NCI-H510A (cell line): Measurements from ENCODE around the gene CRYBG3.

Experiments used
- DNase-seq: peaks from one replicate; lab custom pipeline; 2025; lab: John Stamatoyannopoulos, UW

CRYBG3 gene

DNA sequence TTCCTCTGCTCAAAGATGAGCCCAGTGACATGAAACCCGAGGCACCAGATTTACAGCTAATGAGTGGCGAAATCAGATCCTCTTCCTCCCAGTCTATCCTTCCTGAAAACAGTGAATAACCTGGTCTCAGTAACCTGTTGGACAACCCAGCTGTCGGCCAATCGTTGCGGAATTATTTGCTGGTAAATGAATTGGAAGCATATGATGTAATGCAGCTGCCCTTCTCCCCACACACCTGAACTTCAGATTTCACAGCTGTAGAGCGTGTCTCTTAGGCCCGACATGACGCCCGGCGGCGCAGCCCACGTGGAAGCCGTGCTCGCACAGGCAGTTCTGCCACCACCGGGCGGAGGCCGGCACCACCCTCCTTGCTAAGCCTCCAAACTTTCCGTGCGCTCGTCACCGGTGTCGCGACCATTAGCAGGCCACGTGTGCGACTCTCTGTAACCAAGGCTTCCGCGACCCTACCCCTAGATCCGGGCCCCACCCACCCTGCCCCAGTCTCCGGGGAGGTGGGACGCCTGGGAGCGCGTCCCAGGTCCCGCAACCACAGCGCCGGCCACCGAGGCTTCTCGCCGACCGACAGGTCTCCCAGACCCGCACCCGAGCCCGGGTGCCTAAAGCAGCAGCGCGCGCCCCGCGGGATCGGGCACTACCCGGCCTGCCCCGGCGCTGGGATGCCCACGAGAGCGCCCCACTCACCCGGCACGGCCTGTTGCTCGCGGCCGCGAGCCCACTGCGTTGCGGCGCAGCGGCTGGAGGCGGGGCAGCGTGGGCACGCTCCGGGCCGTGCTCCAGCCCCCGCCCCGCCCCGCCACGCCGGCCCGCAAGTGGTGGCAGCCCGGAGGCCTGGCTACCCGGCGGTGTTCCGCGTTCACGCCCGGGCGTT is 150.1 kb downstream of the CRYBG3 start, which contains the start of gene RIOX2:
Gene RIOX2 (minus strand): TSS at position 753 of the 889 bp plus-strand sequence. CDS start 4,838 bp downstream, outside the sequence.
- DNase-seq = peak; percentile 30

DNA sequence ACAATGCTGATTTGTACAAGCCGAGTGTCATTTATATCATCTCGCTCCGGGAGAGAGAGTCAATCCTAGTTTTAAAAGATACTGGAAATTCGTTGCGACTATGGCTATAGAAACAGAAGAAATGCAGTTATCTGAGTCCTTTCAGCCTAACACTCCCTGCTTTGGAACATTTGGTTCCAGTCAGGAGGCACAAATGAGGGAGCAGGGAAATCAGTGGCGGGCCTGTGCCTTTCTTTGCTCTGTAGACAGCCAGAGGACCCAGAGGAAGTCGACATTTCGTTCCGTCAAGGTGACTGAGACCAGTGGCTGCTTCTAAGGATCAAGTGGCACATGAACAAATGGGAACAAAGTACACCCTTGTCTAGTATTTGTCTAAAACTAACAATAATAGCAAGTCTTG is 151.2 kb downstream of the CRYBG3 start:
- no peak for DNase-seq

DNA sequence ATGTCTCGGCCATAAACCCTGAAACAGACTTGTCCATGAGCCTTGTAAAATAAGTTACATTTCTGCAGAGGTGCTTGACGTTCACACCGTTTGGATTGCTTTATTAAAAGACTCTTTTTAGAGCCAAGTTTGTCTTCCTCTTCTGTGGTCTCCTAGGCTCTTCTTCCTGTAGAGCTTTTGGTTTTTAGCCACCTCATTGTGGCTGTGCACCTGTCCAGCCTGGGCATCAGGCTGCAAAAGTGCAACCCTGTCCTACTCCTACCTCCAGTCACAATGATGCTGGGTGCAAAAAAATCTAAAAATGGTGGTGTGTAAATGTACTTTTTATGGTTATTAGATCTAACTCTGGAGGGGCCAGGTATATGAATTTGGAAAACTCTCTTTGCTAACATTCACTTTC is 153.2 kb downstream of the CRYBG3 start:
- DNase-seq = no peak

DNA sequence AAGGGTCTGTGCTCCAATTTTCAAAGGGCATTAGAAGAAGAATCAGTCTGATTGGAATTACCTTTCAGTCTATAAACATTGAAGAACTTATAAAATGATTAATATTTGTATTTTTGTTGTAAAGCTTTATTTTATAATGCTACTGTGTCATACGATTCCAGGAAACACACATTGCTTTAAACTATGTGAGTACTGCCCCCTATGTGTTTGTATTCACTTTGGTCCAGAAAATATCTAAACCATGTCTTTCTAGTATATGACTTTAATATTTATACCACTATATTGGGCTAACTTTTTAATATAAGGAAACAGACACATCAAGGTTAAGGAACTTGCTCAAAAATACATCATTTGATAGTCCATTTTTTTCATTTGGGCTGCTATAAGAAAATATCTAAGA is 153.7 kb downstream of the CRYBG3 start:
- no peak for DNase-seq

DNA sequence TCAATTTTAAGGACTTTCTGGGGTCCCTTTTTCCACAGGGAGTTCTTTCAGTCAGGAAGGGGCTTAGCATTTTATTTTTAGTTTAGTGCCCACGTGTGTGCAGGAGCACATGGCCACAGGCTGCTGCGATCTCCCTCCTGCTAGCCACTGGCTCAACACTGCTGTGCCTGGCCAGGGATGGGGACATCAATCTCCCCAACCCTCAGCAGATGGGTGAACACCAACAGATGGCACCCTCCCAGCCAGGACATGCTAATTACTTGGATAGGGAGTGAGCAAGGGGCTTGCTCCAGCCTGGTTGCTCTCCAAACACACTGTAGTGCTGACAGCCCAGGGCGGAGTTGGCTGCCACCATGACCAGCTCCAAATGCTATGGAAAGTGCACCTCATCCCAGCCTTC is 157.8 kb downstream of the CRYBG3 start:
- DNase-seq = no peak

DNA sequence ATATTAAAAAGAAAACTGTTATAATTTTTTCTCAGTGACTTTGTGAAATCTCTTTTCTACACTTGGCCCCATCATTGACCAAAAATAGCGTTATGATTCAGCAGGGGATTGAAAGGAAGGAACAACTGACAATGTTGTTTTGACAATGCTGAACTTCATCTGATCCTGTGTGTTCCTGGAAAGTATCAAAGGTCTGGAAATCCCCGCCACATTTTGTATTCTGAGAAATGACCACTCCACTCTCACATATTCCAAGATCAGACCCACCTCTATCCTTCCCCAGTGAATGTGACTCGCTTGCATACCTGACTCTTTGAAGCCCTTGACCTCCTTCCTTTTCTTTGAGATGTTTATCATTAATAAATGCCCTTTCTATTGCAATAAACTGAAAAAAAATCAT is 160.1 kb downstream of the CRYBG3 start:
- no peak for DNase-seq

DNA sequence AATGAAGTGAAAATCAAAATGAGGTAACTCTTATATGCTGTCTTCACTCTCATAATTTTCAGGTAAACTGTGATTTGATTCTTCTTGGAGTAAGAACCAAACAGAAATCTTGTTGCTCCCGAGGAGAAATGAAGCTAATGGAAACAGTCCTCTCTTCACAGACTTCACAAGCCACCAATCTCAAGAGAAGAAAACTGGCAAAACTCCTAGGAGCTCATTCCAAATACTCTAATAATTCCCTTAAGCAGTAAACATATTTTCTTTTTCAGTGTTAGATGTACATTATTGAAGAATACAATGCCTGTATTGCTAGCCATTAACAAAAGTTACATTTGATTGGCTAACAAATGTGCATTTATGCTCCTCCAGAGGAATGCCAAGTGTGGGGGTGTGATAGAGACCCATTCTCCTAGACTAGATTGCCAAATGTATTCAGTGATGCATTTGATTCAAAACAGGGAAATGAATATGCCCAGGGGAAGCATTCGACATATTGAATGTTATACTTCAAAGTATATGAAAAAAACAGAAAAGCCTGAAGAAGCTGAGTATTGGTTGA is 162.2 kb downstream of the CRYBG3 start:
- DNase-seq = no peak

DNA sequence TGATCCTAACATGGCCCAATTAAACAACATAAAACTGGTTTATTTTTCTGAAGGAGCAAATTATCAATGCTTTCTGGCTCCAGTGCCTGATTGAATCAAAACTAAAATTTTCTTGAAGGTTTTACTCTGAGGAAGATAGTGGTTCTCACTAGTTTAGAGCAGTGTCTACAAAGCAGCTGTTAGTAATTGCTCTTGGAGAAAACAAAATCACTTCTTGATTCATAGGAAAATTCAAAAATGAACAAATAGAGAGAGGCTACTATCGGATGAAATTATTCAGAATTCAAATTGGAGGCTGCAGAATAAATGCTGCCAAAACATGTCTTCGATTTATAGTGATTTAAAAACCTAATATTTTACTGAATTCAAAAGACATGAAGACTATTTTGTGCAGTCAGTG is 165.5 kb downstream of the CRYBG3 start:
- no peak for DNase-seq

DNA sequence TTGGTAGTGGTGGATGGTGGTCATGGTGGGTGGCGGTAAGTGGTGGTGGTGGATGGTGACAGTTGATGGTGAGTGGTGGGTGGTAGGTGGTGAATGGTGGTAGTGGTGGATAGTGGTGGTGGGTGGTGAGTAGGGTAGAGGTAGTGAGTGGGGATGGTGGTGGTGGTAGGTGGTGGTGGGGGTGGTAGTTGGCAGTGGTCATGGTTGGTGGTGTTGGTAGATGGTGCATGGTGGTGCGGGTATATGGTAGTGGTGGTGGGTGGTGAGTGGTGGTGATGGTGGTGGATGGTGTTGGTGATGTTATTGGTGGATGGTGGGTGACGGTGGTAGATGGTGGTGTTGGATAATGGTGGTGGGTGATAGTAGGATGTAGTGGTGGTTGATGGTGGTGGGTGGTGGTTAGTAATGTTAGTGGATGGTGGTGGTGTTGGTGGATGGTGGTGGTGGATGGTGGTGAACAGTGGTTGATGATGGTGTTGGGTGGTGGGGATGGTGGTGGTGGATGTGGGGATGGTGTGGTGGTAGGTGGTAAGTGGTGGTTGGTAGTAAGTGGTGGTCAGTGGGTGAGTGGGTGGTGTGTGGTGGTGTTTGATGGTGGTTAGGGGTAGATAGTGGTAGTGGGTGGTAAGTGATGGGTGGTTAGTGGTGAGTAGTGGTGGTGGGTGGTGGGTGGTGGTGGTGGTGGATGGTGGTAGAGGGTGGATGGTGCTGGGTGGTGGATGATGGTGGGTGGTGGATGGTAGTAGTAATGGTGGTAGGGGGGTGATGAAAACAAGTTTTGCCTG is 167.2 kb downstream of the CRYBG3 start:
- DNase-seq = no peak

DNA sequence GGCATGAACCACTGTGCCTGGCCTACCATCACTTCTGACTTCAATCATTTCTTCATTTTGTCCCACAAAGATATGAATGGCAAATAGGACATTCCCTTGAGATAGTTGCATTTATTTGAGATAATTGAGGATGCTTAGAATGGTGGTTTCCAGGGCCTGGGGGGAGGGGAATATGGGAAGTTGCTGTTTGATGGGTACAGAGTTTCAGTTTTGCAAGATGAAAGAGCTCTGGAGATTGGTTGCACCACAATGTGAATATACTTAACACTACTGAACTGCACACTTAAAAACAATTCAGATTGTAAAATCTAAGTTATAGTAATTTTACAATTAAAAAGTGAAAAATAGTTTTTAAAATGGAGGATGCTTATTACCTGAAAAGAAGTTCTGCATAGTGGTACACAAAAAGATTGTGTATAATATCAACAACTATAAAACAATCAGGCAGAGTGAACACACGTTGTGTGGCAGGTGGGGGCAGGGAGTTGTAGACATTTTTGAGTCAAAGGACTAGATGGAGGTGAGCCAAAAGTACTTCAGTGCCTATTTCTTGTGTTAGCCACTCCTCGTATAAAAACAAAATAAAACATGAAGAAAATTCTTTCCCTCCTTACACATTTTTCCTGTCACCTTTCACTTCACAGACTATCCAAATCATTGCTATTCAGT is 168.9 kb downstream of the CRYBG3 start:
- DNase-seq = no peak

DNA sequence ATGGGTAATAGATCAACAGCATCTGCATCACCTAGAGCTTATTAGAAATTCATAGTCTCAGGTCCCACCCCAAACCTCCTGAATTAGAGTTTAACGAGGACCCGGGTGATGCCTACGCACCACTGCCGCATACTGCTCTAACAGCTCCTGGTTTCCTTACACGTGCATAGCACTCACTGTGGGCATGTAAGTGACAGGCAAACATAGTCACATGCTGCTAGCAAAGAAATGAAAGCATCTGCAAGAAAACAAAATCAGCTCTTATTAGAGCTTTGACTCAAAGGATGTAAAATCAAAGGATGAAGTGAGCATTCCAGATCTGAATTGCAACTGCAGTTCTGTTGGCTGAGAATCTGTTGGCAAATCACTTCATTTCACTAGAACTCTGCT is 169.5 kb downstream of the CRYBG3 start:
- DNase-seq = no peak

DNA sequence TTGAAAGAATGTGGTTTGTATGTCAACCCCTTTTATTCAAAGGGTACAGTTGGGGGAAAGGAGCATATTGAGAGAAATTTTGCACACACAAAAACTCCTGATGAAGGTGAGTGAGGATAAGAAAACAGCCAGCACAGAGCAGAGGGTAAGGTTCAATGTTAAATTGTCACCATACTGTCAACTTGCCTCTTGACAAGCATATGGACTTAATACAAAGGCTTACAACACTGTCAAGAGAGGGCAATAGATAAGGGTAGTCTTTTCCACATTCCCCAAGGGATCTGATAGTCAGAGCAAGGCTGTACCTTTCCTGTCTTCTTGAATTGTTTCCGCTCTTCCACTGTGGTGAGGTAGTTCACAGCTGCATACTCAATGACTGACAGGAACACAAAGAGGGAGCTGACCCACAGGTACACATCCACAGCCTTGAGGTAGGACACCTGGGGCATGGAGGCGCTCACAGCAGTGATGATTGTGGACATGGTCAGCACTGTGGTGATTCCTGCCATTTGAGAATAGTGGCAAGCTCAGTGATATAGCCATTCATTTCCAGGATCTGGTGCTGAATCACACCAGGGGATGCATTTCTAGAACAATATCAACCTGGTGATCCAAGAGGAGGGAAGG is 170.8 kb downstream of the CRYBG3 start:
- no peak for DNase-seq

DNA sequence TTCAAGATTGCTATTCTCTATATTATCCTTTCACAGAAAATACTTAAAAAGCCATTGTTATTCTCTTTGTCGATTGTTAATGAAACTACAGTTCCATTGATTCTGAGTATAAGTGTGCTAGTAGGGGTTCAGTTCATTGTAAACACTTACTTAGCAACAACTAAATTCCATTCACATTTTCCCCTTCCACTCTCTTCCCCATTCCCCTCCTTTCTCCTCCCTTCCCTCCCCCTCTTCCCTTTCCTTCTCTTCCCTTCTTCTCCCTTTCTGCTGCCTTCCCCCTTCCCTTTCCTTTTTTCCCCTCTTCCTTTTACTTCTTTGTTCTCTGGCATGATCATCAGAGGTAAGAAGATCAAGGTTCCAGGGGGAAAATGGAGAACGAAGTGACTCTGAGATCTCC is 171.7 kb downstream of the CRYBG3 start:
- DNase-seq = no peak

DNA sequence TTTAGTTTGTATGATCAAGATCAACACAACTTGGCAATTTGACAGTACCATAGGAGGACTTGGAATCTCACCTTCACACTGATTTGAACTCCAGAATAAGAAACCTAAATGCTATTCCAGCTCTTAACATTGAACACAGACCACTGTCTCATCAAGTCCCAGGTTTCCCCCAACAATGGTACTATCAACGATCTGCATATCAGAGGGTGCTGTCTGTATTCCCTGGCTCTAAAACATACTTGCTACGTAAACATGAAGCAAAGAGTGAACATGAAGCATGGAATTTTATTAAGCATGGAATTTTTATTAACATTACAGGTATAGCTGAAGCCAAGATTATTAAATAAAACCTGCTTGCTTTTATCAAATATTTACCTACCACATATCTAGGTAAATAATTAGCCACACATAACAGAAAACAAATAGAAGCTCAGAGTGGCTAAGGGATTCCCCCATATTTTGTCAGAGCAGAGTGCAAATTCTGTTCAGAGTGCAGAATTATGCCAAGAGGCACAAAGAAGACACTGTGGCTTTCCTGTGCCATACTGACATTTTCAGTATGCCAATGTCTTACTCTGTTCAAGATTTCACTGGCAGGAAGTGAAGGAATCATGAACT is 172.6 kb downstream of the CRYBG3 start:
- no peak for DNase-seq
